Liver (tissue), 3 donors: Measurements from ENCODE around the gene RASL12.

Source experiments
- HNF4A ChIP-seq, 2 donors: conservative IDR thresholded peaks; 2 replicates each; pipeline ENCODE4 v1.6.1; 2016; ENCODE audit warnings: antibody characterized with exemption in 2 of 2, mild to moderate bottlenecking in 2 of 2
- JUND ChIP-seq, 2 donors: IDR thresholded peaks; 2 replicates each; pipeline ENCODE4 v1.6.1; 2016; ENCODE audit warnings: antibody characterized with exemption in 2 of 2
- TAF1 ChIP-seq: conservative IDR thresholded peaks from 2 replicates; pipeline ENCODE4 v1.6.1; 2016; ENCODE audit warnings: antibody characterized with exemption, mild to moderate bottlenecking
- YY1 ChIP-seq: IDR thresholded peaks from 2 replicates; pipeline ENCODE4 v1.6.1; 2016; ENCODE audit warnings: antibody characterized with exemption, mild to moderate bottlenecking
- TF ChIP-seq, protein P1 (sequence below): IDR thresholded peaks from 2 replicates; pipeline ENCODE4 v1.6.1; 2016; ENCODE audit warnings: antibody characterized with exemption
- TF ChIP-seq, protein P2 (sequence below): IDR thresholded peaks from 2 replicates; pipeline ENCODE4 v1.6.1; 2016; ENCODE audit warnings: antibody characterized with exemption
- TF ChIP-seq, protein P3 (sequence below): fragments of 150-350 bp; IDR thresholded peaks from 2 replicates; pipeline ENCODE4 v1.5.1; 2017; ENCODE audit warnings: improper control_type of control experiment, low read depth, low read length; ENCODE audit not compliant: missing input control
- donor health status: healthy.
- donor health status: healthy.

DNA sequence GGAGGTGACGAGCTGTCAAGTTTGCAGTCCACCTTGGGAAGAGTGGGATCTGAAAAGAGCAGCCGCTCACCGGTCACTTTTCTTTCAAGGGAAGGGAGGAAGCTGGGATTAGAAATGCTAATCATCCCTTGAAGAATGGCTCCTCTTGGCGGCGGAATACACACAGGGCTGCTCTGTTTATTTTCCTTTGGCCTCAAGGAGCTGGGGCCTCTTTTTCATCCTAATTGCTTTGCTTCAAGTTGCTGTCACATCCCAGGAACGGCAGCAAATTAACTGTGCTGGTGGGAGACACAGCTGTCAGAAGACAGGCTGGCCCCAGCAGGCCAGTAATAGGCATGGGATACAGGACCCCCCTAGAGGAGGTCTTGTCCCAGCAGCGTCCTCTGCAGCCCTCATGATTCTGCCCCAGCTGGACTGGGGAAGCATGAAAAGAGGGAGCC, 15.5 kb upstream of the RASL12 start:
- TF ChIP-seq, protein P1, sequence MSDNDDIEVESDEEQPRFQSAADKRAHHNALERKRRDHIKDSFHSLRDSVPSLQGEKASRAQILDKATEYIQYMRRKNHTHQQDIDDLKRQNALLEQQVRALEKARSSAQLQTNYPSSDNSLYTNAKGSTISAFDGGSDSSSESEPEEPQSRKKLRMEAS, result no peak
- TF ChIP-seq YY1 (no peak), TAF1 (no peak), JUND (IDR thresholded peaks at IDR 0.05) (no peak), HNF4A (conservative IDR thresholded peaks at IDR 0.05) (no peak)
- TF ChIP-seq, protein P2, sequence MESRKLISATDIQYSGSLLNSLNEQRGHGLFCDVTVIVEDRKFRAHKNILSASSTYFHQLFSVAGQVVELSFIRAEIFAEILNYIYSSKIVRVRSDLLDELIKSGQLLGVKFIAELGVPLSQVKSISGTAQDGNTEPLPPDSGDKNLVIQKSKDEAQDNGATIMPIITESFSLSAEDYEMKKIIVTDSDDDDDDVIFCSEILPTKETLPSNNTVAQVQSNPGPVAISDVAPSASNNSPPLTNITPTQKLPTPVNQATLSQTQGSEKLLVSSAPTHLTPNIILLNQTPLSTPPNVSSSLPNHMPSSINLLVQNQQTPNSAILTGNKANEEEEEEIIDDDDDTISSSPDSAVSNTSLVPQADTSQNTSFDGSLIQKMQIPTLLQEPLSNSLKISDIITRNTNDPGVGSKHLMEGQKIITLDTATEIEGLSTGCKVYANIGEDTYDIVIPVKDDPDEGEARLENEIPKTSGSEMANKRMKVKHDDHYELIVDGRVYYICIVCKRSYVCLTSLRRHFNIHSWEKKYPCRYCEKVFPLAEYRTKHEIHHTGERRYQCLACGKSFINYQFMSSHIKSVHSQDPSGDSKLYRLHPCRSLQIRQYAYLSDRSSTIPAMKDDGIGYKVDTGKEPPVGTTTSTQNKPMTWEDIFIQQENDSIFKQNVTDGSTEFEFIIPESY, result no peak
- TF ChIP-seq, protein P3, sequence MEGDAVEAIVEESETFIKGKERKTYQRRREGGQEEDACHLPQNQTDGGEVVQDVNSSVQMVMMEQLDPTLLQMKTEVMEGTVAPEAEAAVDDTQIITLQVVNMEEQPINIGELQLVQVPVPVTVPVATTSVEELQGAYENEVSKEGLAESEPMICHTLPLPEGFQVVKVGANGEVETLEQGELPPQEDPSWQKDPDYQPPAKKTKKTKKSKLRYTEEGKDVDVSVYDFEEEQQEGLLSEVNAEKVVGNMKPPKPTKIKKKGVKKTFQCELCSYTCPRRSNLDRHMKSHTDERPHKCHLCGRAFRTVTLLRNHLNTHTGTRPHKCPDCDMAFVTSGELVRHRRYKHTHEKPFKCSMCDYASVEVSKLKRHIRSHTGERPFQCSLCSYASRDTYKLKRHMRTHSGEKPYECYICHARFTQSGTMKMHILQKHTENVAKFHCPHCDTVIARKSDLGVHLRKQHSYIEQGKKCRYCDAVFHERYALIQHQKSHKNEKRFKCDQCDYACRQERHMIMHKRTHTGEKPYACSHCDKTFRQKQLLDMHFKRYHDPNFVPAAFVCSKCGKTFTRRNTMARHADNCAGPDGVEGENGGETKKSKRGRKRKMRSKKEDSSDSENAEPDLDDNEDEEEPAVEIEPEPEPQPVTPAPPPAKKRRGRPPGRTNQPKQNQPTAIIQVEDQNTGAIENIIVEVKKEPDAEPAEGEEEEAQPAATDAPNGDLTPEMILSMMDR, result no peak
